HG03196 (cell line): ENCODE data around the gene SMIM1.

Experiments
- ATAC-seq: cut with Tn5 transposase; IDR thresholded peaks from one replicate; pipeline ENCODE4 v1.9.1; 2021; ENCODE audit not compliant: unreplicated experiment

SMIM1 gene

GRCh38 chr1:3817821-3818597 is 45.5 kb downstream of the SMIM1 start:
- no peak for ATAC-seq

DNA sequence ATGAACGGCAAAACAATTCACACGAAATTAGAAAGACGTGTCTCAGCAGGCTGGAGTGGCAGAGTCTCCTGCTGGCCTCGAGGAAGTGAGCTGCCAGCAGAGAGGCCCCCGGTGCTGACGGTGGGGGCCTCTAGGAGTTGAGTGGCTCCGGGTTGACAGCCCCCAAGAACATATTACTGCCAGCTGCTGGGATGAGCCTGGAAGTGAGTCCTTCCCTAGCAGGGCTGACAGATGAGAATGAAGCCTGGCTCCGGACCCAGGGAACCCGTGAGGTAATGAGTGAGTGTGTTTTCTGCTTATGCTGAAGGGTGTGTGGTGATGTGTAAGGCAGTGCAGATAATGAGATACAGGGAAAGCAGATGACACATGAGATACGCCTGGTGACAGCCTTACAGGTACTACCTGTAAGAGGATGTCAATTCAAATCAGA is 47.2 kb downstream of the SMIM1 start:
- ATAC-seq = no peak

GRCh38 chr1:3820316-3820715 is 47.8 kb downstream of the SMIM1 start:
- ATAC-seq = no peak

DNA sequence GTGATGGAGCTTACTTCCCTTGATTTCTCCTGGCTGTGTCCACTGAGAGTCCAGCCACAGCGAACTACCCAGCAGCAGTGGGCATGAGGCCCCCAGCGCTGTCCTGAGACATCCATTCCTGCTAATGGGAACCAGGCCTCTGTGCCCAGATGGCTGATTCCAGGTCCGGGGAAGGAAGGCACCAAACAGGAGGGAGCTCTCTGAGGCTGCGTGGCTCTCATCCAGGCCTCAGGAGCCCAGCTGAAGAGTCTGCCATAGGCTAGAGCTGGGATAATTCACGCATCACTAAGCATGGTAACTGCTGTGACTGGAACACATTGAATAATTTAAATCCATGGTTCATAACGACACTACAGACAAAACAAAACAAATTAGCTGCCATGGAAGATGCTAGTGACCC is 48.5 kb downstream of the SMIM1 start:
- ATAC-seq = no peak

- ATAC-seq = no peak
Measured at GRCh38 chr1:3821447-3821846, 48.9 kb downstream of the SMIM1 start.

GRCh38 chr1:3821908-3822307 is 49.4 kb downstream of the SMIM1 start:
- no peak for ATAC-seq

GRCh38 chr1:3822421-3822820 is 49.9 kb downstream of the SMIM1 start:
- ATAC-seq = no peak

DNA sequence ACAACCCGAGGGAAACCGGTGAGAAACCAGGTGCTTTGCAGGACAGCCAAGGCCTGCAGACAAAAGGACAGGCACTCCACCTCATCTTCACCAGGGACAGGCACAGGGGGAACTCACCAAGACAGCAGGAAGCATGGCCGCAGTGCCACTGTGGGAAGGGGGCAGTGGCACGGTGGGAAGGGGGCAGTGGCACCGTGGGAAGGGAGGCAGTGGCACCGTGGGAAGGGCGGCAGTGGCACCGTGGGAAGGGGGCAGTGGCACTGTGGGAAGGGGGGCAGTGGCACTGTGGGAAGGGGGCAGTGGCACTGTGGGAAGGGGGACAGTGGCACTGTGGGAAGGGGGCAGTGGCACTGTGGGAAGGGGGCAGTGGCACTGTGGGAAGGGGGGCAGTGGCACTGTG is 52.1 kb downstream of the SMIM1 start:
- no peak for ATAC-seq

- ATAC-seq = no peak
Measured at GRCh38 chr1:3825356-3825755, 52.8 kb downstream of the SMIM1 start.
